ENCODE results near the gene RTN4. TPM values are rescaled to one million over a fixed set of nuclear protein-coding genes. Genes with fewer than 3 reads are reported as not detected.
"Not testable (repeated sequence)": the region's sequence is repeated elsewhere in the genome, so short reads cannot be mapped to it uniquely, and the experiment has no call there.

RTN4 gene
- total RNA-seq (2014; rRNA removed; shearing (Covaris generic)): 80.7 and 110 TPM in 2 replicates

GRCh38 chr2:55050100-55050994 is at the start of gene RTN4:
Gene RTN4 (minus strand): TSS chr2:55050451. CDS start chr2:55050300, 151 bp downstream.
- in situ Hi-C loops (cut with HindIII; ENCODE audit: low sequenced_read_pairs): no loop called here
- DNase-seq (ENCODE audit: low spot score): peak; percentile 99

- in situ Hi-C loops (cut with HindIII; ENCODE audit: low sequenced_read_pairs): no loop called here
- no peak for DNase-seq (ENCODE audit: low spot score)
Observed at GRCh38 chr2:55099493-55099877, 49.2 kb upstream of the RTN4 start.

GRCh38 chr2:55097461-55098410 is 47.5 kb upstream of the RTN4 start:
- peak; percentile 35 for DNase-seq (ENCODE audit: low spot score)
- in situ Hi-C loops (cut with HindIII; ENCODE audit: low sequenced_read_pairs): no loop called here

- in situ Hi-C loops (cut with HindIII; ENCODE audit: low sequenced_read_pairs): no loop called here
- no peak for DNase-seq (ENCODE audit: low spot score)
Observed at GRCh38 chr2:55097082-55097460, 46.8 kb upstream of the RTN4 start.

GRCh38 chr2:55096586-55096985 is 46.3 kb upstream of the RTN4 start:
- no peak for DNase-seq (ENCODE audit: low spot score)
- in situ Hi-C loops (cut with HindIII; ENCODE audit: low sequenced_read_pairs): no loop called here

GRCh38 chr2:55093381-55093780 is 43.1 kb upstream of the RTN4 start:
- in situ Hi-C loops (cut with HindIII; ENCODE audit: low sequenced_read_pairs): no loop called here
- DNase-seq (ENCODE audit: low spot score): no peak

- in situ Hi-C loops (cut with HindIII; ENCODE audit: low sequenced_read_pairs): no loop called here
- no peak for DNase-seq (ENCODE audit: low spot score)
Observed at GRCh38 chr2:55092439-55092838, 42.2 kb upstream of the RTN4 start.

- in situ Hi-C loops (cut with HindIII; ENCODE audit: low sequenced_read_pairs); DNase-seq (ENCODE audit: low spot score): not testable (repeated sequence)
Observed at GRCh38 chr2:55091681-55092080, 41.4 kb upstream of the RTN4 start.

- in situ Hi-C loops (cut with HindIII; ENCODE audit: low sequenced_read_pairs): no loop called here
- no peak for DNase-seq (ENCODE audit: low spot score)
Observed at GRCh38 chr2:55090702-55091101, 40.5 kb upstream of the RTN4 start.

GRCh38 chr2:55089726-55090125 is 39.5 kb upstream of the RTN4 start:
- DNase-seq (ENCODE audit: low spot score): no peak
- in situ Hi-C loops (cut with HindIII; ENCODE audit: low sequenced_read_pairs): no loop called here

- DNase-seq (ENCODE audit: low spot score): no peak
- in situ Hi-C loops (cut with HindIII; ENCODE audit: low sequenced_read_pairs): no loop called here
Observed at GRCh38 chr2:55088400-55088799, 38.1 kb upstream of the RTN4 start.

GRCh38 chr2:55087936-55088335 is 37.7 kb upstream of the RTN4 start:
- in situ Hi-C loops (cut with HindIII; ENCODE audit: low sequenced_read_pairs): no loop called here
- no peak for DNase-seq (ENCODE audit: low spot score)

- in situ Hi-C loops (cut with HindIII; ENCODE audit: low sequenced_read_pairs): no loop called here
- DNase-seq (ENCODE audit: low spot score): no peak
Observed at GRCh38 chr2:55087501-55087900, 37.2 kb upstream of the RTN4 start.

GRCh38 chr2:55085113-55086040 is 35.1 kb upstream of the RTN4 start:
- in situ Hi-C loops (cut with HindIII; ENCODE audit: low sequenced_read_pairs): no loop called here
- DNase-seq (ENCODE audit: low spot score): no peak

- DNase-seq (ENCODE audit: low spot score): no peak
- in situ Hi-C loops (cut with HindIII; ENCODE audit: low sequenced_read_pairs): no loop called here
Observed at GRCh38 chr2:55084641-55085040, 34.4 kb upstream of the RTN4 start.

GRCh38 chr2:55080204-55080738 is 30.0 kb upstream of the RTN4 start:
- no peak for DNase-seq (ENCODE audit: low spot score)
- in situ Hi-C loops (cut with HindIII; ENCODE audit: low sequenced_read_pairs): no loop called here

GRCh38 chr2:55078956-55079355 is 28.7 kb upstream of the RTN4 start:
- in situ Hi-C loops (cut with HindIII; ENCODE audit: low sequenced_read_pairs): no loop called here
- DNase-seq (ENCODE audit: low spot score): no peak

- no peak for DNase-seq (ENCODE audit: low spot score)
- in situ Hi-C loops (cut with HindIII; ENCODE audit: low sequenced_read_pairs): no loop called here
Observed at GRCh38 chr2:55076721-55077120, 26.5 kb upstream of the RTN4 start.

GRCh38 chr2:55076019-55076418 is 25.8 kb upstream of the RTN4 start:
- in situ Hi-C loops (cut with HindIII; ENCODE audit: low sequenced_read_pairs); DNase-seq (ENCODE audit: low spot score): not testable (repeated sequence)

Data from G401 (cell line).